Upper lobe of left lung (tissue), 4 donors: ENCODE results near the gene NCF2.

Experiments
- EP300 ChIP-seq, 4 donors: sonication (generic); formaldehyde crosslinking; IDR thresholded peaks; one replicate each; pipeline ENCODE4 v1.5.1; 2017; ENCODE audit warnings: antibody characterized with exemption in 4 of 4, control low read depth in 2 of 4
- POLR2A ChIP-seq, 4 donors: fragments of 450-650 bp; IDR thresholded peaks; one replicate each; pipeline ENCODE4 v1.5.1; 2016 to 2017; ENCODE audit warnings: antibody characterized with exemption in 4 of 4, mild to moderate bottlenecking in 2 of 4
- POLR2AphosphoS5 ChIP-seq, 2 donors: sonication (generic); formaldehyde crosslinking; IDR thresholded peaks; one replicate each; pipeline ENCODE4 v1.5.1; 2017; ENCODE audit warnings: antibody characterized with exemption in 2 of 2
- TF ChIP-seq, protein P1 (sequence below), 6 experiments: fragments of 450-650 bp in 4 of 6; fragments of 200-600 bp in 2 of 6; sonication (generic) in 2 of 6; IDR thresholded peaks; one replicate each; pipeline ENCODE4 v1.5.1; 2016 to 2019; ENCODE audit warnings: antibody characterized with exemption in 6 of 6

- TF ChIP-seq, protein P1, sequence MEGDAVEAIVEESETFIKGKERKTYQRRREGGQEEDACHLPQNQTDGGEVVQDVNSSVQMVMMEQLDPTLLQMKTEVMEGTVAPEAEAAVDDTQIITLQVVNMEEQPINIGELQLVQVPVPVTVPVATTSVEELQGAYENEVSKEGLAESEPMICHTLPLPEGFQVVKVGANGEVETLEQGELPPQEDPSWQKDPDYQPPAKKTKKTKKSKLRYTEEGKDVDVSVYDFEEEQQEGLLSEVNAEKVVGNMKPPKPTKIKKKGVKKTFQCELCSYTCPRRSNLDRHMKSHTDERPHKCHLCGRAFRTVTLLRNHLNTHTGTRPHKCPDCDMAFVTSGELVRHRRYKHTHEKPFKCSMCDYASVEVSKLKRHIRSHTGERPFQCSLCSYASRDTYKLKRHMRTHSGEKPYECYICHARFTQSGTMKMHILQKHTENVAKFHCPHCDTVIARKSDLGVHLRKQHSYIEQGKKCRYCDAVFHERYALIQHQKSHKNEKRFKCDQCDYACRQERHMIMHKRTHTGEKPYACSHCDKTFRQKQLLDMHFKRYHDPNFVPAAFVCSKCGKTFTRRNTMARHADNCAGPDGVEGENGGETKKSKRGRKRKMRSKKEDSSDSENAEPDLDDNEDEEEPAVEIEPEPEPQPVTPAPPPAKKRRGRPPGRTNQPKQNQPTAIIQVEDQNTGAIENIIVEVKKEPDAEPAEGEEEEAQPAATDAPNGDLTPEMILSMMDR (IDR thresholded peaks at IDR 0.05): no peak
- TF ChIP-seq POLR2A (IDR thresholded peaks at IDR 0.05) (no peak), EP300 (IDR thresholded peaks at IDR 0.05) (no peak), POLR2AphosphoS5 (IDR thresholded peaks at IDR 0.05) (no peak)
Measured at GRCh38 chr1:183570451-183570850, 19.8 kb downstream of the NCF2 start.
